H1 (cell line): ENCODE data around the gene TGM3. TPM values are rescaled to one million over a fixed set of nuclear protein-coding genes. Genes with fewer than 3 reads are reported as not detected.

Source experiments
- CTCF ChIA-PET: fragments of 300-600 bp; sonication (Branson Sonifier 250); formaldehyde crosslinking; loops from one replicate; lab custom pipeline; 2021; ENCODE audit not compliant: partially characterized antibody; lab: Charles Lee
- POLR2A ChIA-PET: fragments of 300-600 bp; sonication (Branson Sonifier 250); formaldehyde crosslinking; loops from one replicate; lab custom pipeline; 2021; ENCODE audit warnings: inconsistent platforms; ENCODE audit not compliant: partially characterized antibody; lab: Charles Lee
- DNase-seq, 2 experiments: peaks; one replicate each; pipeline versions ENCODE4 v3.0.0 to v3.0.0-alpha.2; 2010 to 2022; ENCODE audit warnings: low spot score in 2 of 2, low read depth in 1 of 2, mixed read lengths in 1 of 2
- FAIRE-seq: peaks from 2 replicates; lab custom pipeline; 2011; peaks lifted over from hg19 to GRCh38; lab: Jason Lieb, UNC
- H2AFZ ChIP-seq: 2 replicates; pipeline ENCODE4 v1.8.1; 2012; ENCODE audit warnings: low read length, inconsistent platforms
- H2AK5ac ChIP-seq: 2 replicates; pipeline ENCODE4 v1.6.1; 2013; ENCODE audit warnings: low read depth, low read length
- H2BK120ac ChIP-seq: replicated peaks from 2 replicates; pipeline ENCODE3; 2013; ENCODE audit warnings: low read depth, low read length, inconsistent platforms
- H2BK12ac ChIP-seq: 2 replicates; pipeline ENCODE4 v1.6.1; 2013; ENCODE audit warnings: low read depth, low read length
- H2BK15ac ChIP-seq: 2 replicates; pipeline ENCODE4 v1.6.1; 2013; ENCODE audit warnings: low read length
- H2BK20ac ChIP-seq: 2 replicates; pipeline ENCODE4 v1.6.1; 2013; ENCODE audit warnings: low read length
- H2BK5ac ChIP-seq: 2 replicates; pipeline ENCODE4 v1.6.1; 2013; ENCODE audit warnings: low read depth, low read length
- H3K14ac ChIP-seq: 2 replicates; pipeline ENCODE4 v1.6.1; 2013; ENCODE audit warnings: inconsistent platforms; ENCODE audit not compliant: insufficient read length
- H3K18ac ChIP-seq: 2 replicates; pipeline ENCODE4 v1.6.1; 2013; ENCODE audit warnings: low read length; ENCODE audit errors: extremely low read depth
- H3K23ac ChIP-seq: 2 replicates; pipeline ENCODE4 v1.6.1; 2013; ENCODE audit warnings: inconsistent platforms; ENCODE audit not compliant: insufficient read length
- H3K23me2 ChIP-seq: 2 replicates; pipeline ENCODE4 v1.6.1; 2013; ENCODE audit warnings: low read depth, low read length
- H3K27ac ChIP-seq: 2 replicates; pipeline ENCODE4 v1.6.1; 2011; ENCODE audit warnings: low read depth, low read length, inconsistent platforms
- H3K27me3 ChIP-seq, 4 experiments: replicated peaks in 1 of 4; 1 replicate in 1 of 4; 2 replicates in 3 of 4; pipeline versions ENCODE4 v1.6.1 to v1.8.1; 2011 to 2013; ENCODE audit warnings: low read length in 3 of 4, mild to moderate bottlenecking in 3 of 4, inconsistent platforms in 2 of 4, mixed read lengths in 2 of 4, moderate library complexity in 1 of 4; ENCODE audit not compliant: control insufficient read depth in 3 of 4, insufficient read depth in 3 of 4; ENCODE audit errors: extremely low read depth in 1 of 4
- H3K36me3 ChIP-seq, 4 experiments: 2 replicates each; pipeline versions ENCODE4 v1.6.1 to v1.8.1; 2011 to 2013; ENCODE audit warnings: mild to moderate bottlenecking in 4 of 4, low read length in 3 of 4, moderate library complexity in 2 of 4, control low read depth in 1 of 4, inconsistent platforms in 1 of 4; ENCODE audit not compliant: insufficient read depth in 4 of 4, control insufficient read depth in 2 of 4
- H3K4ac ChIP-seq: replicated peaks from 2 replicates; pipeline ENCODE3; 2013; ENCODE audit warnings: low read length, low read depth, mixed read lengths, inconsistent platforms; ENCODE audit not compliant: insufficient read length
- H3K4me1 ChIP-seq, 4 experiments: replicated peaks in 1 of 4; 1 replicate in 1 of 4; 2 replicates in 3 of 4; pipeline versions ENCODE4 v1.6.1 to v1.8.1; 2011 to 2013; ENCODE audit warnings: low read length in 3 of 4, inconsistent platforms in 2 of 4, mixed read lengths in 1 of 4; ENCODE audit not compliant: insufficient read depth in 4 of 4, control insufficient read depth in 3 of 4
- H3K4me2 ChIP-seq, 2 experiments: 2 replicates each; pipeline versions ENCODE4 v1.6.1 to v1.8.1; 2011 to 2013; ENCODE audit warnings: low read depth in 2 of 2, low read length in 2 of 2, control low read depth in 1 of 2, inconsistent platforms in 1 of 2, mild to moderate bottlenecking in 1 of 2; ENCODE audit not compliant: insufficient read depth in 1 of 2
- H3K4me3 ChIP-seq, 4 experiments: fragments of 200-600, 300-600 bp in 1 of 4; sonication (generic), shearing (Covaris generic), sonication (Bioruptor Twin) in 1 of 4; 2 replicates each; pipeline versions ENCODE4 v1.5.1 to v1.8.1; 2011 to 2016; ENCODE audit warnings: low read length in 4 of 4, low read depth in 3 of 4, control low read depth in 2 of 4, inconsistent platforms in 2 of 4, mild to moderate bottlenecking in 2 of 4, mixed read lengths in 1 of 4, moderate library complexity in 1 of 4; ENCODE audit not compliant: insufficient read depth in 2 of 4; ENCODE audit errors: extremely low read depth in 1 of 4
- H3K56ac ChIP-seq: replicated peaks from 2 replicates; pipeline ENCODE3; 2013; ENCODE audit warnings: low read depth, mild to moderate bottlenecking, mixed read lengths, low read length, inconsistent platforms; ENCODE audit not compliant: insufficient read length
- H3K79me1 ChIP-seq: 2 replicates; pipeline ENCODE4 v1.6.1; 2013; ENCODE audit warnings: low read depth, low read length, control low read depth
- H3K79me2 ChIP-seq, 2 experiments: 2 replicates each; pipeline versions ENCODE4 v1.6.1 to v1.8.1; 2012 to 2013; ENCODE audit warnings: low read length in 2 of 2, mild to moderate bottlenecking in 2 of 2, inconsistent platforms in 1 of 2; ENCODE audit not compliant: insufficient read depth in 2 of 2, control insufficient read depth in 1 of 2
- H3K9ac ChIP-seq, 4 experiments: replicated peaks in 1 of 4; 1 replicate in 1 of 4; 2 replicates in 3 of 4; pipeline versions ENCODE4 v1.6.1 to v1.8.1; 2011 to 2013; ENCODE audit warnings: low read depth in 3 of 4, low read length in 3 of 4, control low read depth in 2 of 4, mild to moderate bottlenecking in 2 of 4, moderate library complexity in 2 of 4, inconsistent platforms in 1 of 4; ENCODE audit errors: extremely low read depth in 1 of 4
- H3K9me3 ChIP-seq, 2 experiments: 2 replicates each; pipeline versions ENCODE4 v1.6.1 to v1.8.1; 2012 to 2013; ENCODE audit warnings: mild to moderate bottlenecking in 2 of 2, moderate library complexity in 2 of 2, control low read depth in 1 of 2, inconsistent platforms in 1 of 2, low read depth in 1 of 2, low read length in 1 of 2, mixed read lengths in 1 of 2; ENCODE audit not compliant: insufficient read depth in 2 of 2
- H4K20me1 ChIP-seq, 2 experiments: replicated peaks in 1 of 2; 2 replicates each; pipeline versions ENCODE3 to v1.8.1; 2011 to 2013; ENCODE audit warnings: inconsistent platforms in 2 of 2, low read length in 2 of 2, mild to moderate bottlenecking in 1 of 2; ENCODE audit not compliant: insufficient read depth in 2 of 2, control insufficient read depth in 1 of 2
- H4K5ac ChIP-seq: 2 replicates; pipeline ENCODE4 v1.6.1; 2013; ENCODE audit warnings: low read length, low read depth, mixed read lengths, inconsistent platforms; ENCODE audit not compliant: insufficient read length
- H4K8ac ChIP-seq: 2 replicates; pipeline ENCODE4 v1.8.0; 2013; ENCODE audit warnings: mild to moderate bottlenecking, moderate library complexity, low read length, inconsistent platforms; ENCODE audit not compliant: insufficient read depth; ENCODE audit errors: extremely low read depth
- H4K91ac ChIP-seq: replicated peaks from 2 replicates; pipeline ENCODE3; 2013; ENCODE audit warnings: low read length, mixed read lengths, inconsistent platforms; ENCODE audit not compliant: insufficient read length
- CHD2 ChIP-seq: IDR thresholded peaks from 2 replicates; pipeline ENCODE4 v1.6.1; 2012; ENCODE audit warnings: low read length, improper control_type of control experiment
- EGR1 ChIP-seq: IDR thresholded peaks from 2 replicates; pipeline ENCODE4 v1.6.1; 2011; ENCODE audit warnings: low read depth, low read length, borderline replicate concordance
- KDM4A ChIP-seq: IDR thresholded peaks from one replicate; pipeline ENCODE4 v1.7.1; 2012; ENCODE audit warnings: low read depth, mild to moderate bottlenecking, moderate library complexity, low read length, inconsistent platforms; ENCODE audit not compliant: severe bottlenecking
- PHF8 ChIP-seq: fragments of 200-600 bp; sonication (generic); conservative IDR thresholded peaks from 2 replicates; pipeline ENCODE4 v1.7.1; 2012; ENCODE audit warnings: low read depth, mild to moderate bottlenecking, inconsistent platforms, low read length, moderate library complexity
- WGBS, 2 experiments: shearing (Covaris generic) in 1 of 2; methylation state at CpG; one replicate each; pipeline versions ENCODE4 v1.1.6 to v1.1.7; 2013 to 2015; ENCODE audit warnings: low lambda C conversion rate in 2 of 2, mixed read lengths in 2 of 2, inconsistent platforms in 1 of 2, low coverage in 1 of 2, missing lambda C conversion rate in 1 of 2; ENCODE audit not compliant: insufficient replicate concordance in 2 of 2, insufficient coverage in 1 of 2, insufficient read length in 1 of 2; ENCODE audit errors: extremely low coverage in 1 of 2, missing lambda C conversion rate in 1 of 2; 5-methylcytosine and 5-hydroxymethylcytosine counted together
- polyA plus RNA-seq, 7 experiments: library from polyadenylated mRNA; depleted of rRNA in 3 of 7; stranded (reverse) in 5 of 7; unstranded in 2 of 7; fragments of >200 nt in 5 of 7; fragments of 200-250 nt in 2 of 7; gene quantifications; 1 replicate in 5 of 7; 2 replicates in 1 of 7; 4 replicates in 1 of 7; pipeline versions ENCODE4 v1.2.1 to v1.2.3, GENCODE V29; 2011 to 2013; ENCODE audit warnings: missing spikeins in 2 of 7, mixed read lengths in 2 of 7
- total RNA-seq: library from RNA; stranded (reverse); fragmentation: NEBNext Ultra II Directional; extraction: Animal tissue kit (Norgen Biotek cat#: 25700); gene quantifications from 2 replicates; pipeline ENCODE4 v1.2.1, GENCODE V29; 2021

The TGM3 gene
- total and polyA plus RNA-seq, 2 of the 8 experiments (the other 6 are each of a cell fraction or from before 2014, with no cell fraction given): 0.12 TPM; not detected in 1

DNA sequence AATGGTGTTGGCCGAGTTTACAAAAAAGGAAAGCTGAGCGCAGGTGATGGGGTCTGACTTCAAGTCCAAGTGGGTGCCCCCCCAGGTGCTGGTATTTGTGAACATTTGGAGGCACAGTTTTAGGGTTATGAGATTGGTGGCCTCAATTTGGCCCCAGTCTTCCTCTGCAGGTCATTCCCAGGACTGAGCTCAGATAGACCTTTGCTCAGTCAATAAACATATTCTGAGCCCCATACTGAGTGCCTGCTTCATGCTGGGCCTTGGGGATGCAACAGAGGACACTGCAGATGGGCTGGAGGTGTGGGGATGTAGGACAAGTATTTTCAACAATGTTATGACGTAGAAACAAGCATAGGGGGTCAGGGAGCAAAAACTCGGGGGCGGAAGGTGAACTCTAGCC lies 33.5 kb downstream of the TGM3 start:
- H3K4ac ChIP-seq: no peak overlapping the region
- no peak overlapping the region for H2BK5ac ChIP-seq
- no peaks in the 10 kb centered on the region for H3K36me3 ChIP-seq
- CTCF ChIA-PET: interaction anchor here (1.3 to 1.6 kb wide), 4 partner anchors 9 to 67 kb away, joined by 3 to 5 read pairs (median 4); no protein-coding TSS in a partner anchor
- H4K91ac ChIP-seq: no peak overlapping the region
- H3K4me2 ChIP-seq: no peak overlapping the region
- H4K5ac ChIP-seq: no peak overlapping the region
- peaks cover 0 to 3% (median 0%) of the 10 kb centered on the region in 4 experiments; a peak in 1 of 7 replicates for H3K4me1 ChIP-seq
- H2BK20ac ChIP-seq: no peak overlapping the region
- WGBS, 2 experiments: 93% methylated on average over 5 of the region's 5 CpGs; no CpG with 5 or more reads in 1 of the 2 experiments
- no peak for DNase-seq
- H3K79me1 ChIP-seq: no peaks in the 10 kb centered on the region
- POLR2A ChIA-PET: interaction anchor here (1.2 kb wide), 1 partner anchor 21 kb away, joined by 3 read pairs; no protein-coding TSS in a partner anchor
- H4K8ac ChIP-seq: no peak overlapping the region
- 0 out of 2 replicates have a peak overlapping the region, but pooled peaks have one; percentile 9 for H2BK12ac ChIP-seq
- H3K18ac ChIP-seq: no peak overlapping the region
- H3K9me3 ChIP-seq: no peaks in the 10 kb centered on the region
- H4K20me1 ChIP-seq: no peaks in the 10 kb centered on the region
- H2AFZ ChIP-seq: no peak overlapping the region
- no peak overlapping the region for H2BK120ac ChIP-seq
- H2AK5ac ChIP-seq: no peak overlapping the region
- no peak overlapping the region for H3K4me3 ChIP-seq
- H3K56ac ChIP-seq: no peak overlapping the region
- H3K23me2 ChIP-seq: no peaks in the 10 kb centered on the region
- H2BK15ac ChIP-seq: no peak overlapping the region
- H3K79me2 ChIP-seq: no peaks in the 10 kb centered on the region
- H3K27ac ChIP-seq: no peak overlapping the region
- no peak overlapping the region for H3K9ac ChIP-seq
- FAIRE-seq: no peak
- H3K27me3 ChIP-seq: no peaks in the 10 kb centered on the region
- no peak overlapping the region for H3K14ac ChIP-seq
- no peak overlapping the region for H3K23ac ChIP-seq
- TF ChIP-seq KDM4A (no peak), PHF8 (no peak), CHD2 (no peak), EGR1 (no peak)
